K562 (cell line): ENCODE results near the gene LMCD1. TPM values are rescaled to one million over a fixed set of nuclear protein-coding genes. Genes with fewer than 3 reads are reported as not detected.

Experiments used
- BCL6 ChIP-seq: fragments of 250-450 bp; sonication (Bioruptor Pico); IDR thresholded peaks from 2 replicates; pipeline ENCODE4 v1.4.0; 2020
- HMG20A ChIP-seq: fragments of 450-650 bp; formaldehyde crosslinking; conservative IDR thresholded peaks from 2 replicates; pipeline ENCODE4 v1.4.0; 2020; ENCODE audit warnings: mild to moderate bottlenecking, mixed read lengths
- RERE ChIP-seq: sonication (generic); formaldehyde crosslinking; IDR thresholded peaks from 2 replicates; pipeline ENCODE4 v1.8.0; 2023; ENCODE audit warnings: missing genetic modification reagents, mild to moderate bottlenecking, borderline replicate concordance
- TARDBP ChIP-seq: fragments of 450-650 bp; IDR thresholded peaks from 2 replicates; pipeline ENCODE4 v1.6.1; 2016
- TCF7L2 ChIP-seq: fragments of 150-350 bp; IDR thresholded peaks from 2 replicates; pipeline ENCODE4 v1.6.1; 2016; ENCODE audit warnings: low read depth, mild to moderate bottlenecking, low read length, moderate library complexity
- ZNF77 ChIP-seq: fragments of 250-450 bp; sonication (Bioruptor Pico); IDR thresholded peaks from 2 replicates; pipeline ENCODE4 v1.5.0; 2020
- polyA plus RNA-seq, 8 experiments: library from polyadenylated mRNA; depleted of rRNA in 4 of 8; stranded (reverse) in 5 of 8; unstranded in 3 of 8; fragments of >200 nt; fragmentation: Nextera tagmentation in 2 of 8; fragmentation: Illumina TruSeq in 1 of 8; extraction: Ambion mirVana in 2 of 8; extraction: Trizol in 1 of 8; gene quantifications; 2 replicates each; pipeline versions ENCODE4 v1.2.1 to v1.2.3, GENCODE V29; 2011 to 2014; ENCODE audit warnings: inconsistent platforms in 1 of 8, missing spikeins in 1 of 8
- total RNA-seq, 7 experiments: library from RNA; depleted of rRNA in 6 of 7; stranded (reverse); fragments of >200 nt in 6 of 7; fragmentation: Illumina TruSeq in 2 of 7; extraction: Trizol in 2 of 7; gene quantifications; 2 replicates each; pipeline versions ENCODE4 v1.2.1 to v1.2.3, GENCODE V29; 2011 to 2021; ENCODE audit warnings: low replicate concordance in 1 of 7

Gene LMCD1
- total and polyA plus RNA-seq, 9 of the 15 experiments (the other 6 are each of a cell fraction or from before 2014, with no cell fraction given), result 0.60 TPM; not detected in 8

- no peak for TF ChIP-seq TCF7L2
- TF ChIP-seq ZNF77 (CRISPR knock-in tag), result no peak
- no peak for TF ChIP-seq RERE (CRISPR knock-in tag)
- TF ChIP-seq BCL6, result no peak
- no peak for TF ChIP-seq HMG20A (CRISPR knock-in tag)
- TF ChIP-seq TARDBP, result no peak
- TF ChIP-seq, all 486 proteins: peak for 0
These were observed 94.9 kb downstream of the LMCD1 start (continued) for GRCh38 chr3:8596321-8597218.
